ENCODE measurements around the gene ANKRD36C. TPM values are rescaled to one million over a fixed set of nuclear protein-coding genes. Genes with fewer than 3 reads are reported as not detected.
A peak's percentile ranks its signal among the peaks of the same experiment; 100 is the strongest.
"Not testable (repeated sequence)": the region's sequence is repeated elsewhere in the genome, so short reads cannot be mapped to it uniquely, and the experiment has no call there.

The ANKRD36C gene
- total RNA-seq = 83.4 TPM

- H3K4me1 ChIP-seq (ENCODE audit: insufficient read depth, low read length); H3K27me3 ChIP-seq (ENCODE audit: insufficient read depth, low read length); H3K9me3 ChIP-seq (ENCODE audit: low read depth, low read length): not testable (repeated sequence)
- H3K4me3 ChIP-seq (ENCODE audit: low read length) = peak within 1 kb of the TSS; percentile 59
Observed at GRCh38 chr2:95991351-95992094, at the start of gene ANKRD36C. Gene ANKRD36C, minus strand, starts transcription at chr2:95991824. Its CDS starts 116 bp downstream, at chr2:95991708.

GRCh38 chr2:96035554-96035953, 43.9 kb upstream of the ANKRD36C start:
- H3K27me3 ChIP-seq (ENCODE audit: insufficient read depth, low read length); H3K9me3 ChIP-seq (ENCODE audit: low read depth, low read length); H3K4me3 ChIP-seq (ENCODE audit: low read length); H3K4me1 ChIP-seq (ENCODE audit: insufficient read depth, low read length): not testable (repeated sequence)

- H3K27me3 ChIP-seq (ENCODE audit: insufficient read depth, low read length); H3K4me3 ChIP-seq (ENCODE audit: low read length); H3K4me1 ChIP-seq (ENCODE audit: insufficient read depth, low read length); H3K9me3 ChIP-seq (ENCODE audit: low read depth, low read length): not testable (repeated sequence)
Observed at GRCh38 chr2:96034792-96035191, 43.2 kb upstream of the ANKRD36C start, which contains the start of gene GPAT2. Gene GPAT2, minus strand, starts transcription at chr2:96034916. Its CDS starts 2,557 bp downstream, at chr2:96032359.

GRCh38 chr2:96033997-96034396, 42.4 kb upstream of the ANKRD36C start:
- H3K9me3 ChIP-seq (ENCODE audit: low read depth, low read length); H3K4me1 ChIP-seq (ENCODE audit: insufficient read depth, low read length); H3K4me3 ChIP-seq (ENCODE audit: low read length); H3K27me3 ChIP-seq (ENCODE audit: insufficient read depth, low read length): not testable (repeated sequence)

GRCh38 chr2:96027725-96028325, 36.2 kb upstream of the ANKRD36C start:
- not testable (repeated sequence) for H3K4me3 ChIP-seq (ENCODE audit: low read length); H3K27me3 ChIP-seq (ENCODE audit: insufficient read depth, low read length); H3K9me3 ChIP-seq (ENCODE audit: low read depth, low read length); H3K4me1 ChIP-seq (ENCODE audit: insufficient read depth, low read length)

- not testable (repeated sequence) for H3K4me1 ChIP-seq (ENCODE audit: insufficient read depth, low read length); H3K9me3 ChIP-seq (ENCODE audit: low read depth, low read length); H3K27me3 ChIP-seq (ENCODE audit: insufficient read depth, low read length); H3K4me3 ChIP-seq (ENCODE audit: low read length)
Observed at GRCh38 chr2:96025755-96026154, 34.1 kb upstream of the ANKRD36C start.

- no peak overlapping the region for H3K4me3 ChIP-seq (ENCODE audit: low read length)
- H3K27me3 ChIP-seq (ENCODE audit: insufficient read depth, low read length) = no peaks in the 10 kb centered on the region
- H3K9me3 ChIP-seq (ENCODE audit: low read depth, low read length) = no peaks in the 10 kb centered on the region
- no peaks in the 10 kb centered on the region for H3K4me1 ChIP-seq (ENCODE audit: insufficient read depth, low read length)
Observed at GRCh38 chr2:96025194-96025492, 33.5 kb upstream of the ANKRD36C start.

GRCh38 chr2:96024336-96025193, 32.9 kb upstream of the ANKRD36C start:
- Histone ChIP-seq H3K4me3 (ENCODE audit: low read length) (no peak overlapping the region), H3K4me1 (ENCODE audit: insufficient read depth, low read length) (no peaks in the 10 kb centered on the region)

GRCh38 chr2:96023701-96024100, 32.1 kb upstream of the ANKRD36C start:
- H3K4me1 ChIP-seq (ENCODE audit: insufficient read depth, low read length); H3K4me3 ChIP-seq (ENCODE audit: low read length); H3K9me3 ChIP-seq (ENCODE audit: low read depth, low read length); H3K27me3 ChIP-seq (ENCODE audit: insufficient read depth, low read length): not testable (repeated sequence)

More at GRCh38 chr2:96024336-96025193, 32.9 kb upstream of the ANKRD36C start:
- Histone ChIP-seq H3K27me3 (ENCODE audit: insufficient read depth, low read length) (no peaks in the 10 kb centered on the region), H3K9me3 (ENCODE audit: low read depth, low read length) (no peaks in the 10 kb centered on the region)

- H3K27me3 ChIP-seq (ENCODE audit: insufficient read depth, low read length); H3K4me1 ChIP-seq (ENCODE audit: insufficient read depth, low read length); H3K9me3 ChIP-seq (ENCODE audit: low read depth, low read length); H3K4me3 ChIP-seq (ENCODE audit: low read length): not testable (repeated sequence)
Observed at GRCh38 chr2:96022701-96023447, 31.2 kb upstream of the ANKRD36C start.

GRCh38 chr2:96022126-96022525, 30.5 kb upstream of the ANKRD36C start:
- H3K9me3 ChIP-seq (ENCODE audit: low read depth, low read length); H3K4me1 ChIP-seq (ENCODE audit: insufficient read depth, low read length); H3K4me3 ChIP-seq (ENCODE audit: low read length); H3K27me3 ChIP-seq (ENCODE audit: insufficient read depth, low read length): not testable (repeated sequence)

- not testable (repeated sequence) for H3K27me3 ChIP-seq (ENCODE audit: insufficient read depth, low read length); H3K9me3 ChIP-seq (ENCODE audit: low read depth, low read length); H3K4me1 ChIP-seq (ENCODE audit: insufficient read depth, low read length); H3K4me3 ChIP-seq (ENCODE audit: low read length)
Observed at GRCh38 chr2:96021142-96021541, 29.5 kb upstream of the ANKRD36C start.

GRCh38 chr2:96019909-96020590, 28.4 kb upstream of the ANKRD36C start:
- H3K4me3 ChIP-seq (ENCODE audit: low read length); H3K27me3 ChIP-seq (ENCODE audit: insufficient read depth, low read length); H3K4me1 ChIP-seq (ENCODE audit: insufficient read depth, low read length); H3K9me3 ChIP-seq (ENCODE audit: low read depth, low read length): not testable (repeated sequence)

- H3K9me3 ChIP-seq (ENCODE audit: low read depth, low read length); H3K4me1 ChIP-seq (ENCODE audit: insufficient read depth, low read length); H3K27me3 ChIP-seq (ENCODE audit: insufficient read depth, low read length): not testable (repeated sequence)
Observed at GRCh38 chr2:96016321-96016720, 24.7 kb upstream of the ANKRD36C start.

More at GRCh38 chr2:96016321-96016720, 24.7 kb upstream of the ANKRD36C start:
- H3K4me3 ChIP-seq (ENCODE audit: low read length) = not testable (repeated sequence)
